ENCODE data around the gene SOD1.

Gene SOD1

GRCh38 chr21:31660591-31660990 lies 1.1 kb downstream of the SOD1 start:
- 0 out of 2 replicates have a peak overlapping the region, but pooled peaks have one; percentile 89 for H3K27ac ChIP-seq (ENCODE audit: extremely low read depth, low read depth, low read length)
- ChIA-PET POLR2A (interaction anchor here (0.6 to 1.0 kb wide), 2 partner anchors 8 to 75 kb away, joined by 3 read pairs; no protein-coding TSS in a partner anchor), CTCF (interaction anchor here (0.8 kb wide), 1 partner anchor 8 kb away, joined by 3 read pairs; no protein-coding TSS in a partner anchor)
- TF ChIP-seq REPIN1 (tag by site-specific recombination; IDR thresholded peaks at IDR 0.05; ENCODE audit: low read depth) (no peak), PRDM1 (tag by site-specific recombination; IDR thresholded peaks at IDR 0.05) (peak; percentile 68; the same call in 1 of the 2 replicates), ZNF140 (tag by site-specific recombination; IDR thresholded peaks at IDR 0.05) (no peak), ZNF280C (tag by site-specific recombination; IDR thresholded peaks at IDR 0.05) (no peak), TRIM28 (IDR thresholded peaks at IDR 0.05; ENCODE audit: borderline replicate concordance, low read length) (no peak), ZNF645 (tag by site-specific recombination; IDR thresholded peaks at IDR 0.05) (no peak), ZNF10 (tag by site-specific recombination; IDR thresholded peaks at IDR 0.05) (peak; percentile 19; the same call in 1 of the 2 replicates), ZNF239 (tag by site-specific recombination; IDR thresholded peaks at IDR 0.05) (no peak)
- TF ChIP-seq, protein P1, sequence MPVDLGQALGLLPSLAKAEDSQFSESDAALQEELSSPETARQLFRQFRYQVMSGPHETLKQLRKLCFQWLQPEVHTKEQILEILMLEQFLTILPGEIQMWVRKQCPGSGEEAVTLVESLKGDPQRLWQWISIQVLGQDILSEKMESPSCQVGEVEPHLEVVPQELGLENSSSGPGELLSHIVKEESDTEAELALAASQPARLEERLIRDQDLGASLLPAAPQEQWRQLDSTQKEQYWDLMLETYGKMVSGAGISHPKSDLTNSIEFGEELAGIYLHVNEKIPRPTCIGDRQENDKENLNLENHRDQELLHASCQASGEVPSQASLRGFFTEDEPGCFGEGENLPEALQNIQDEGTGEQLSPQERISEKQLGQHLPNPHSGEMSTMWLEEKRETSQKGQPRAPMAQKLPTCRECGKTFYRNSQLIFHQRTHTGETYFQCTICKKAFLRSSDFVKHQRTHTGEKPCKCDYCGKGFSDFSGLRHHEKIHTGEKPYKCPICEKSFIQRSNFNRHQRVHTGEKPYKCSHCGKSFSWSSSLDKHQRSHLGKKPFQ (tag by site-specific recombination; IDR thresholded peaks at IDR 0.05) = no peak
- TF ChIP-seq, protein P2, sequence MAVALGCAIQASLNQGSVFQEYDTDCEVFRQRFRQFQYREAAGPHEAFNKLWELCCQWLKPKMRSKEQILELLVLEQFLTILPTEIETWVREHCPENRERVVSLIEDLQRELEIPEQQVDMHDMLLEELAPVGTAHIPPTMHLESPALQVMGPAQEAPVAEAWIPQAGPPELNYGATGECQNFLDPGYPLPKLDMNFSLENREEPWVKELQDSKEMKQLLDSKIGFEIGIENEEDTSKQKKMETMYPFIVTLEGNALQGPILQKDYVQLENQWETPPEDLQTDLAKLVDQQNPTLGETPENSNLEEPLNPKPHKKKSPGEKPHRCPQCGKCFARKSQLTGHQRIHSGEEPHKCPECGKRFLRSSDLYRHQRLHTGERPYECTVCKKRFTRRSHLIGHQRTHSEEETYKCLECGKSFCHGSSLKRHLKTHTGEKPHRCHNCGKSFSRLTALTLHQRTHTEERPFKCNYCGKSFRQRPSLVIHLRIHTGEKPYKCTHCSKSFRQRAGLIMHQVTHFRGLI (tag by site-specific recombination; IDR thresholded peaks at IDR 0.05) = peak; percentile 35; the same call in 1 of the 2 replicates
- TF ChIP-seq, protein P3, sequence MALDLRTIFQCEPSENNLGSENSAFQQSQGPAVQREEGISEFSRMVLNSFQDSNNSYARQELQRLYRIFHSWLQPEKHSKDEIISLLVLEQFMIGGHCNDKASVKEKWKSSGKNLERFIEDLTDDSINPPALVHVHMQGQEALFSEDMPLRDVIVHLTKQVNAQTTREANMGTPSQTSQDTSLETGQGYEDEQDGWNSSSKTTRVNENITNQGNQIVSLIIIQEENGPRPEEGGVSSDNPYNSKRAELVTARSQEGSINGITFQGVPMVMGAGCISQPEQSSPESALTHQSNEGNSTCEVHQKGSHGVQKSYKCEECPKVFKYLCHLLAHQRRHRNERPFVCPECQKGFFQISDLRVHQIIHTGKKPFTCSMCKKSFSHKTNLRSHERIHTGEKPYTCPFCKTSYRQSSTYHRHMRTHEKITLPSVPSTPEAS (tag by site-specific recombination; IDR thresholded peaks at IDR 0.05) = no peak
- TF ChIP-seq, protein P4, sequence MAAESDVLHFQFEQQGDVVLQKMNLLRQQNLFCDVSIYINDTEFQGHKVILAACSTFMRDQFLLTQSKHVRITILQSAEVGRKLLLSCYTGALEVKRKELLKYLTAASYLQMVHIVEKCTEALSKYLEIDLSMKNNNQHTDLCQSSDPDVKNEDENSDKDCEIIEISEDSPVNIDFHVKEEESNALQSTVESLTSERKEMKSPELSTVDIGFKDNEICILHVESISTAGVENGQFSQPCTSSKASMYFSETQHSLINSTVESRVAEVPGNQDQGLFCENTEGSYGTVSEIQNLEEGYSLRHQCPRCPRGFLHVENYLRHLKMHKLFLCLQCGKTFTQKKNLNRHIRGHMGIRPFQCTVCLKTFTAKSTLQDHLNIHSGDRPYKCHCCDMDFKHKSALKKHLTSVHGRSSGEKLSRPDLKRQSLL (tag by site-specific recombination; IDR thresholded peaks at IDR 0.05) = 0 out of 2 replicates have a peak, but pooled peaks have one; percentile 3
- 0 out of 2 replicates have a peak, but pooled peaks cover 2% of the 10 kb centered on the region for H3K4me1 ChIP-seq (ENCODE audit: control insufficient read depth, insufficient read depth, low read length)
- peaks cover 16 to 28% of the 10 kb centered on the region in 2 experiments; a peak in 2 of 3 replicates for H3K36me3 ChIP-seq (ENCODE audit: control insufficient read depth in 2 of 2, insufficient read depth in 1 of 2, low read length in 2 of 2)
- peak overlapping the region; percentile 89 for H3K4me3 ChIP-seq (ENCODE audit: low read depth, low read length)
- no peaks in the 10 kb centered on the region for H3K9me3 ChIP-seq (ENCODE audit: control insufficient read depth, insufficient read depth, low read depth, low read length)

DNA sequence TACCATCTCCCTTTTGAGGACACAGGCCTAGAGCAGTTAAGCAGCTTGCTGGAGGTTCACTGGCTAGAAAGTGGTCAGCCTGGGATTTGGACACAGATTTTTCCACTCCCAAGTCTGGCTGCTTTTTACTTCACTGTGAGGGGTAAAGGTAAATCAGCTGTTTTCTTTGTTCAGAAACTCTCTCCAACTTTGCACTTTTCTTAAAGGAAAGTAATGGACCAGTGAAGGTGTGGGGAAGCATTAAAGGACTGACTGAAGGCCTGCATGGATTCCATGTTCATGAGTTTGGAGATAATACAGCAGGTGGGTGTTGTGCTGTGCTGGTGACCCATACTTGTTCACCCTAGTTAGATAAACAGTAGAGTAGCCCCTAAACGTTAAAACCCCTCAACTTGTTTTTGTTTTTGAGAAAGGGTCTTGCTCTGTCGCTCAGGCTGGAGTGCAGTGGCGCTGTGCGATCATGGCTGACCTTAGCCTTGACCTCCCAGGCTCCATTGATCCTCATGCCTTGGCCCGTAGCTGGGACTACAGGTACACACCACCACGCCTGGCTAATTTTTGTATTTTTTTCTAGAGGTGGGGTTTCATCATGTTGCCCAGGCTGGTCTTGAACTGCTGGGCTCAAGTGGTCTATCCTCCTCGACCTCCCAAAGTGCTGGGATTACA lies 4.2 kb downstream of the SOD1 start:
- Histone ChIP-seq H3K4me1 (ENCODE audit: control insufficient read depth, insufficient read depth, low read length) (0 out of 2 replicates have a peak, but pooled peaks cover 6% of the 10 kb centered on the region), H3K4me3 (ENCODE audit: low read depth, low read length) (no peak overlapping the region), H3K9me3 (ENCODE audit: control insufficient read depth, insufficient read depth, low read depth, low read length) (no peaks in the 10 kb centered on the region), H3K36me3 (ENCODE audit: control insufficient read depth in 2 of 2, insufficient read depth in 1 of 2, low read length in 2 of 2) (peaks cover 35 to 58% of the 10 kb centered on the region in 2 experiments), H3K27ac (ENCODE audit: extremely low read depth, low read depth, low read length) (no peak overlapping the region)
- POLR2A ChIA-PET = interaction anchor here (0.5 kb wide), 1 partner anchor 49 kb away, joined by 3 read pairs; no protein-coding TSS in a partner anchor
- peak; percentile 95 for TF ChIP-seq PRDM1 (tag by site-specific recombination; IDR thresholded peaks at IDR 0.05)
- TF ChIP-seq ZNF138 (tag by site-specific recombination; IDR thresholded peaks at IDR 0.05; ENCODE audit: borderline replicate concordance) = no peak
- CTCF ChIA-PET = no interaction called here

Data from HEK293 (cell line).